Panc1 (cell line): ENCODE measurements around the gene RNF182. TPM values are rescaled to one million over a fixed set of nuclear protein-coding genes. Genes with fewer than 3 reads are reported as not detected.
A peak's percentile ranks its signal among the peaks of the same experiment; 100 is the strongest.

ENCODE experiments used
- ATAC-seq: fragments of 200-7000 bp; cut with Tn5 transposase; 2 replicates; pipeline ENCODE4 v1.9.1; 2020; ENCODE audit warnings: mild to moderate bottlenecking, moderate library complexity
- BruUV-seq: library from RNA; stranded (reverse); fragments of 400-500 nt; replicated peaks from 2 replicates; lab custom pipeline; 2021; lab: Mats Ljungman, UMichigan
- CTCF ChIA-PET: fragments of 300-600 bp; sonication (Branson Sonifier 250); formaldehyde crosslinking; loops from one replicate; lab custom pipeline; 2022; ENCODE audit warnings: antibody characterized with exemption; lab: Charles Lee
- POLR2A ChIA-PET: fragments of 300-600 bp; sonication (Branson Sonifier 250); formaldehyde crosslinking; loops from one replicate; lab custom pipeline; 2022; ENCODE audit warnings: antibody characterized with exemption; lab: Charles Lee
- DNase-seq: peaks from one replicate; pipeline ENCODE4 v3.0.0-alpha.2; 2010; ENCODE audit warnings: low read depth, low spot score
- H3K27ac ChIP-seq: 2 replicates; pipeline ENCODE4 v1.5.1; 2011; ENCODE audit warnings: mild to moderate bottlenecking, low read length, inconsistent platforms
- H3K27me3 ChIP-seq: fragments of 200-500 bp; sonication (Bioruptor generic); 2 replicates; pipeline ENCODE4 v1.6.0; 2014; ENCODE audit warnings: low read length, inconsistent platforms; ENCODE audit not compliant: control insufficient read depth, insufficient read depth
- H3K36me3 ChIP-seq: fragments of 200-500 bp; sonication (Bioruptor generic); 2 replicates; pipeline ENCODE4 v1.5.1; 2014; ENCODE audit warnings: inconsistent platforms, mild to moderate bottlenecking, low read length, moderate library complexity; ENCODE audit not compliant: control insufficient read depth, insufficient read depth
- H3K4me1 ChIP-seq: 2 replicates; pipeline ENCODE4 v1.5.1; 2011; ENCODE audit warnings: inconsistent platforms, mild to moderate bottlenecking, low read length, moderate library complexity; ENCODE audit not compliant: control insufficient read depth, insufficient read depth
- H3K4me3 ChIP-seq, 2 experiments: 2 replicates each; pipeline ENCODE4 v1.5.1; 2011 to 2012; ENCODE audit warnings: low read depth in 2 of 2, low read length in 2 of 2, mild to moderate bottlenecking in 2 of 2, inconsistent platforms in 1 of 2, moderate library complexity in 1 of 2
- H3K9me3 ChIP-seq: fragments of 200-500 bp; sonication (Bioruptor generic); 2 replicates; pipeline ENCODE4 v1.5.1; 2014; ENCODE audit warnings: low read depth, mild to moderate bottlenecking, inconsistent platforms, low read length, moderate library complexity; ENCODE audit not compliant: control insufficient read depth, insufficient read depth
- CTCF ChIP-seq: fragments of 450-650 bp; IDR thresholded peaks from 2 replicates; pipeline ENCODE4 v1.5.1; 2017; ENCODE audit warnings: mild to moderate bottlenecking
- POLR2AphosphoS5 ChIP-seq: IDR thresholded peaks from 2 replicates; pipeline ENCODE4 v1.6.1; 2012; ENCODE audit warnings: mild to moderate bottlenecking, low read depth, low read length, moderate library complexity
- REST ChIP-seq, 2 experiments: IDR thresholded peaks; 2 replicates each; pipeline ENCODE4 v1.6.1; 2011 to 2012; ENCODE audit warnings: low read depth in 2 of 2, control low read depth in 1 of 2, low read length in 1 of 2, mild to moderate bottlenecking in 1 of 2, moderate library complexity in 1 of 2; ENCODE audit not compliant: insufficient read depth in 1 of 2
- SIN3A ChIP-seq: IDR thresholded peaks from 2 replicates; pipeline ENCODE4 v1.6.1; 2012; ENCODE audit warnings: low read depth, mild to moderate bottlenecking, low read length, moderate library complexity, borderline replicate concordance; ENCODE audit not compliant: insufficient read depth
- TCF7L2 ChIP-seq: IDR thresholded peaks from 2 replicates; pipeline ENCODE4 v1.6.1; 2011; ENCODE audit warnings: mild to moderate bottlenecking, low read depth, low read length, inconsistent platforms
- in situ Hi-C: cut with HindIII; loops from 2 replicates; pipeline ENCODE4 v1.10.0; 2016; ENCODE audit warnings: low sequenced_read_pairs, low pct_unique_long_range_greater_than_20kb
- intact Hi-C: fragments of 100-400 bp; cut with micrococcal nuclease; formaldehyde crosslinking; loops from one replicate; pipeline ENCODE4 v1.10.0; 2022; ENCODE audit not compliant: unreplicated experiment
- total RNA-seq: library from RNA; stranded (reverse); gene quantifications from one replicate; pipeline ENCODE4 v1.2.1, GENCODE V29; 2021; ENCODE audit not compliant: unreplicated experiment

Gene RNF182
- total RNA-seq, 1 experiment from 2014 or later = 22.2 TPM

- intact Hi-C loops = no loop called here
- peak overlapping the region; percentile 72 to 83 for H3K4me3 ChIP-seq
- peak overlapping the region; percentile 75 for H3K27ac ChIP-seq
- TF ChIP-seq REST (IDR thresholded peaks at IDR 0.05; ENCODE audit: insufficient read depth in 1 of 2, low read depth in 2 of 2, low read length in 1 of 2) (no peak), CTCF (no peak), POLR2AphosphoS5 (no peak), SIN3A (no peak), TCF7L2 (no peak)
- peaks cover 17% of the 10 kb centered on the region for H3K4me1 ChIP-seq
- H3K27me3 ChIP-seq = no peaks in the 10 kb centered on the region
- H3K9me3 ChIP-seq = no peaks in the 10 kb centered on the region
- H3K36me3 ChIP-seq = no peaks in the 10 kb centered on the region; the same call in 1 of the 2 replicates
- POLR2A ChIA-PET = interaction anchor here (0.6 to 1.0 kb wide), 3 partner anchors 67 to 1580 kb away, joined by 3 read pairs; no protein-coding TSS in a partner anchor
- CTCF ChIA-PET = no interaction called here
- in situ Hi-C loops = no loop called here
- BruUV-seq = no TSS peak
- ATAC-seq = peak; percentile 19
- no peak for DNase-seq
These were observed 1.1 kb upstream of the RNF182 start for GRCh38 chr6:13923527-13924145.

GRCh38 chr6:13924146-13924948 is 405 bp upstream of the RNF182 start:
- in situ Hi-C loops (no loop called here), intact Hi-C loops (no loop called here)
- DNase-seq (no peak), ATAC-seq (peak; percentile 85)
- Histone ChIP-seq H3K4me1 (peaks cover 17% of the 10 kb centered on the region), H3K27me3 (no peaks in the 10 kb centered on the region), H3K4me3 (peak overlapping the region; percentile 72 to 83), H3K9me3 (no peaks in the 10 kb centered on the region), H3K27ac (peak overlapping the region; percentile 75), H3K36me3 (no peaks in the 10 kb centered on the region; the same call in 1 of the 2 replicates)
- BruUV-seq = no TSS peak
- POLR2A ChIA-PET = interaction anchor here (0.6 to 1.0 kb wide), 4 partner anchors 67 to 1580 kb away, joined by 3 read pairs; no protein-coding TSS in a partner anchor
- TF ChIP-seq POLR2AphosphoS5 (0 out of 2 replicates have a peak, but pooled peaks have one; percentile 27), REST (IDR thresholded peaks at IDR 0.05; ENCODE audit: insufficient read depth in 1 of 2, low read depth in 2 of 2, low read length in 1 of 2) (no peak), TCF7L2 (0 out of 2 replicates have a peak, but pooled peaks have one; percentile 27)
- CTCF ChIA-PET = no interaction called here
